ENCODE results near the gene PSMB4. TPM values are rescaled to one million over a fixed set of nuclear protein-coding genes. Genes with fewer than 3 reads are reported as not detected.
"Not testable (repeated sequence)": the region's sequence is repeated elsewhere in the genome, so short reads cannot be mapped to it uniquely, and the experiment has no call there.

Gene PSMB4
- 241 and 243 TPM in 2 replicates for total RNA-seq (ENCODE audit: low replicate concordance)
- long read RNA-seq, transcript PSMB4-201 (7 exons, 964 nt): major isoform, 77 of 89 reads
- long read RNA-seq, partial matches to known transcripts: 4 of 89 reads
- long read RNA-seq, other reads (novel, unspliced or antisense): 8 of 89 reads

DNA sequence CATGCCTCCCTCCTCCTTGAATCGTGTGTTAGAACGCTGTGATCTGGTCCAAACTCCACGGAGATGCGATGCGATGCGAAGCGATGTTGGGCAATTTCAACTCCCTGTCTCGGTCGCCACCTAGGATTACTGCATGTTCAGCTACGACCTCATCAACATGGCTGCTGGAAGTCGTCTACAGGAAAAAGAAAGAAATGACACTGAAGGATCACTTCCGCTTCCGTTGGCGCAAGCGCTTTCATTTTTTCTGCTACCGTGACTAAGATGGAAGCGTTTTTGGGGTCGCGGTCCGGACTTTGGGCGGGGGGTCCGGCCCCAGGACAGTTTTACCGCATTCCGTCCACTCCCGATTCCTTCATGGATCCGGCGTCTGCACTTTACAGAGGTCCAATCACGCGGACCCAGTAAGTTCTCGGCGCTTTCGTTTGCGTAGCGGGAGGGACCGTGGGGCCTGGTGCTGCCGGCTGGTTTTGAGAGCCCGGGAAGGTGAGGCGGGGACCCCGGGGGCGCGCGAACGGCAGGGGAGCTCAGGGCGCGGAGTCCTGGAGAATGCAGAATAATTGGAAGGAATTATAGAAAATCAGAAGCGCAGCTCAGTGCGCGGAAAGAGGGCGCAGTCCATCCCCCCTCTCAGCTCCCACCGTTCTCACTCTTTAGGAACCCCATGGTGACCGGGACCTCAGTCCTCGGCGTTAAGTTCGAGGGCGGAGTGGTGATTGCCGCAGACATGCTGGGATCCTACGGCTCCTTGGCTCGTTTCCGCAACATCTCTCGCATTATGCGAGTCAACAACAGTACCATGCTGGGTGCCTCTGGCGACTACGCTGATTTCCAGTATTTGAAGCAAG, at the start of gene PSMB4:
Gene PSMB4, plus strand, starts transcription at position 250 of the 848 bp plus-strand sequence. Its CDS starts 15 bp downstream, at position 265.
- Mint-ChIP-seq H3K27me3 (peaks cover 3% of the 10 kb centered on the region), H3K27ac (peak within 1 kb of the TSS; percentile 97), H3K9me3 (peaks cover 4% of the 10 kb centered on the region), H3K4me3 (peak within 1 kb of the TSS; percentile 97), H3K4me1 (ENCODE audit: unreplicated experiment) (peaks cover 20% of the 10 kb centered on the region), H3K36me3 (peaks cover 23% of the 10 kb centered on the region)
- DNase-seq (ENCODE audit: extremely low spot score, unreplicated experiment): peak; percentile 78
- TF ChIP-seq, protein P1, sequence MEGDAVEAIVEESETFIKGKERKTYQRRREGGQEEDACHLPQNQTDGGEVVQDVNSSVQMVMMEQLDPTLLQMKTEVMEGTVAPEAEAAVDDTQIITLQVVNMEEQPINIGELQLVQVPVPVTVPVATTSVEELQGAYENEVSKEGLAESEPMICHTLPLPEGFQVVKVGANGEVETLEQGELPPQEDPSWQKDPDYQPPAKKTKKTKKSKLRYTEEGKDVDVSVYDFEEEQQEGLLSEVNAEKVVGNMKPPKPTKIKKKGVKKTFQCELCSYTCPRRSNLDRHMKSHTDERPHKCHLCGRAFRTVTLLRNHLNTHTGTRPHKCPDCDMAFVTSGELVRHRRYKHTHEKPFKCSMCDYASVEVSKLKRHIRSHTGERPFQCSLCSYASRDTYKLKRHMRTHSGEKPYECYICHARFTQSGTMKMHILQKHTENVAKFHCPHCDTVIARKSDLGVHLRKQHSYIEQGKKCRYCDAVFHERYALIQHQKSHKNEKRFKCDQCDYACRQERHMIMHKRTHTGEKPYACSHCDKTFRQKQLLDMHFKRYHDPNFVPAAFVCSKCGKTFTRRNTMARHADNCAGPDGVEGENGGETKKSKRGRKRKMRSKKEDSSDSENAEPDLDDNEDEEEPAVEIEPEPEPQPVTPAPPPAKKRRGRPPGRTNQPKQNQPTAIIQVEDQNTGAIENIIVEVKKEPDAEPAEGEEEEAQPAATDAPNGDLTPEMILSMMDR (conservative IDR thresholded peaks at IDR 0.05): peak; percentile 45

DNA sequence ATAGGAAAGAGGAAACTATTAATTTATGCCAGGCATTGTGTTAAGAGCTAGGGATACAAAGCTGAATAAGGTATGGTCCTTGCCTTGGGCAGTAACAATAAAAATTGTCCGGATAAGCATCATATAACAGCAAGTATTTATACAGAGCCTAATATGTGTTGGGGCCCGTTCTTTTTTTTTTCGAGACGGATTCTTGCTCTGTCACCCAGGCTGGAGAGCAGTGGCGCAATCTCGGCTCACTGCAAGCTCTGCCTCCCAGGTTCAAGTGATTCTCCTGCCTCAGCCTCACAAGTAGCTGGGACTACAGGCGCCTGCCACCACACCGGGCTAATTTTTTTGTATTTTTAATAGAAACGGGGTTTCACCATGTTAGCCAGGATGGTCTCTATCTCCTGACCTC, 49.0 kb upstream of the PSMB4 start:
- not testable (repeated sequence) for H3K27ac Mint-ChIP-seq; H3K9me3 Mint-ChIP-seq; DNase-seq (ENCODE audit: extremely low spot score, unreplicated experiment); H3K4me3 Mint-ChIP-seq; H3K36me3 Mint-ChIP-seq; H3K27me3 Mint-ChIP-seq
- peaks cover 22% of the 10 kb centered on the region for H3K4me1 Mint-ChIP-seq (ENCODE audit: unreplicated experiment)

DNA sequence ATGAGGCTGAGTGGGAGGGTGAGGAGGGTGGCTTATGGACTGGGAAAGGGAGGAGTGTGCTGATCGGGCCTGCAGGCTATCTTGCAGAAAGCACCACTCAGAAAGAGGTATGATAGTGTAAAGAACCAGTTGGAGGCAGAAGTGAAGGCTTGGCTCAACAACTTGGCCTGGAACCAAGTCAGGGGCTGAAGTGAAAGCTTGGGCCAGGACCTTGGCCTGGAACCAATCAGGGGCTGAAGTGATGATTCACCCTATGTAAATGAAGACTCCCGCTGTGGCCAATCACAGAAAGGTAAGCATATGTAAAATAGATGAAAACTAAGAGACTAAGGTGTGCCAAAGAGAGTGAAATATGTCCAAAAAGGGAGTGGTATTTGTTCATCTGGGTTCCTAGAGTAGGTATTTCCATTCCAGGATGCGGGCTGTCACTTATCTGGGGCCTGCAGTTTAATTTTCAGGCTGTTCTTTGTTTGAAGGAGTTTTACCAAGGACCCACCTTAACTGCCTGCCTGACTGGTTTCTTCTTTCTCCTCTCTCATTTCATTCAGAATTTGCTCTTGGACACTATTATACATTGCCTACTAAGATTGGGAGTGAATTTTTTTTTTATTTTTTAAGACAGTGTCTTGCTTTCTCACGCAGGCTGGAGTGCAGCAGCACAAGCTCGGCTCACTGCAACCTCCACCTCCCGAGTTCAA, 47.2 kb upstream of the PSMB4 start:
- Mint-ChIP-seq H3K4me3 (no peak overlapping the region), H3K9me3 (no peaks in the 10 kb centered on the region)

DNA sequence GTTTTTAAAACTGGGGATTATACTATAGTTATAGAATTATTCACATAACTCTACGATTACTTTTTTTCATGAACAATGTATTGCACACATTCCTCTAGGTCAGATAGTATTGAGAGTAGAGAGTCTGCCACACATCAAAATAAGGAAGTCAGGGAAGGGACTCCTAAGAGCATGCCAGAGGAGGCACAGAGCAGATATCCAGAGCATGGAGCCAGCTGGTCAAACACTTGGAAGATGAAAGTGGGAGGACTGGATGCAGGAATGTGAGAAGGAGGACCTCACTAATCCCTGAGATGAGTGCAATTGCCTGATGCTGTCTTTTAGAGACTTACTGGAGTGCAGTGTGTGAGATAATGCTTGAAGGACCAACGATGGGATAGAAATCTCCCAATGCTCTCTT, 42.7 kb upstream of the PSMB4 start:
- H3K4me3 Mint-ChIP-seq: no peak overlapping the region
- no peaks in the 10 kb centered on the region for H3K4me1 Mint-ChIP-seq (ENCODE audit: unreplicated experiment)
- H3K27me3 Mint-ChIP-seq: no peaks in the 10 kb centered on the region
- H3K27ac Mint-ChIP-seq: no peak overlapping the region
- H3K9me3 Mint-ChIP-seq: peaks cover 7% of the 10 kb centered on the region
- TF ChIP-seq, protein P1 (conservative IDR thresholded peaks at IDR 0.05): no peak
- DNase-seq (ENCODE audit: extremely low spot score, unreplicated experiment): no peak
- no peaks in the 10 kb centered on the region for H3K36me3 Mint-ChIP-seq

More for the DNA sequence above, 47.2 kb upstream of the PSMB4 start:
- no peaks in the 10 kb centered on the region for H3K36me3 Mint-ChIP-seq
- TF ChIP-seq, protein P1 (conservative IDR thresholded peaks at IDR 0.05): no peak
- no peak overlapping the region for H3K27ac Mint-ChIP-seq
- DNase-seq (ENCODE audit: extremely low spot score, unreplicated experiment): no peak
- peaks cover 11% of the 10 kb centered on the region for H3K4me1 Mint-ChIP-seq (ENCODE audit: unreplicated experiment)
- no peaks in the 10 kb centered on the region for H3K27me3 Mint-ChIP-seq

DNA sequence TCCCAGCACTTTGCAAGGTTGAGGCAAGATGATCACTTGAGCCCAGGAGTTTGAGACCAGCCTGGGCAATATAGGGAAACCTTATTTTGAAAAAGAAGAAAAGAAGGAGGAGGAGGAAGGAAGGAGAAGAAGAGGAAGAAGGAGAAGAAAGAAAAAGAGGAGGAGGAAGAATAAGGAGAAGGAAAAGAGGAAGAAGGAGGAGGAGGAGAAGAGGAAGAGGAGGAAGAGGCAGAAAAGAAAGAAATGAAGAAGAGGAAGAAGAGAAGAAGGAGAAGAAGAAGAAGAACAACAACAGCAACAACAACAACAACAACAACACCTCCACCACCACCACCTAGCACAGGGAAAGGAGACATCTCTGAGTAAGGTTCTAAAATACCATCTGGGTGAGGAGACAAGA, 37.5 kb upstream of the PSMB4 start:
- Mint-ChIP-seq H3K27ac (no peak overlapping the region), H3K9me3 (peaks cover 11% of the 10 kb centered on the region), H3K36me3 (peaks cover 7% of the 10 kb centered on the region), H3K4me1 (ENCODE audit: unreplicated experiment) (no peaks in the 10 kb centered on the region), H3K27me3 (no peaks in the 10 kb centered on the region), H3K4me3 (no peak overlapping the region)
- DNase-seq (ENCODE audit: extremely low spot score, unreplicated experiment): no peak
- TF ChIP-seq, protein P1 (conservative IDR thresholded peaks at IDR 0.05): no peak
